NCI-H748 treated with DMSO at 0.1 percent for 48 hours (cell line): ENCODE measurements around the gene SERPINA3.

ENCODE experiments used
- DNase-seq: peaks from one replicate; lab custom pipeline; 2025; lab: John Stamatoyannopoulos, UW

Gene SERPINA3

GRCh38 chr14:94655169-94655710, 43.0 kb downstream of the SERPINA3 start:
- no peak for DNase-seq

- DNase-seq = no peak
These were observed 43.9 kb downstream of the SERPINA3 start for GRCh38 chr14:94656043-94656442.

DNA sequence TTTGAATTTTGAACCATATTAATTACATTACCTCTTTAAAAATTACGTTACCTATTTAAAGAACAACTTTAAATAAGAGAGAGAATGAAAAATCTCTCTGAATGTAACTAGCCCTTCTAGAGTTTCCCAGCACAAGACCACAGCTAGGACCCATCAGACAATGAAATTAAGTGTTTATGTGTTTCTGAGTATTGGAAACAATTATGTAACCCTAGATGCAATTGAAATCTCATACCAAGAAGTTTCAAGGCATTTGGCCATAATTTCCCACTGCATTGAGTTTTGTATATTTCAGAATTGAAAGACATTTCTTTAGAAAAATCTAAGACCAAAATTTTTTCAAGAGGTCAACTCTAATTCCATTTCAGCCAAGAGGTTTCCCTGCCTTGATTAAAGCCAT, 47.1 kb downstream of the SERPINA3 start:
- DNase-seq = no peak

GRCh38 chr14:94659901-94660300, 47.7 kb downstream of the SERPINA3 start:
- DNase-seq = no peak

- no peak for DNase-seq
These were observed 48.2 kb downstream of the SERPINA3 start for GRCh38 chr14:94660306-94660946.

- no peak for DNase-seq
These were observed 51.3 kb downstream of the SERPINA3 start for GRCh38 chr14:94663538-94663937.

- DNase-seq = no peak
These were observed 51.9 kb downstream of the SERPINA3 start for GRCh38 chr14:94663965-94664704.

- DNase-seq = no peak
These were observed 52.9 kb downstream of the SERPINA3 start for GRCh38 chr14:94665121-94665520.

DNA sequence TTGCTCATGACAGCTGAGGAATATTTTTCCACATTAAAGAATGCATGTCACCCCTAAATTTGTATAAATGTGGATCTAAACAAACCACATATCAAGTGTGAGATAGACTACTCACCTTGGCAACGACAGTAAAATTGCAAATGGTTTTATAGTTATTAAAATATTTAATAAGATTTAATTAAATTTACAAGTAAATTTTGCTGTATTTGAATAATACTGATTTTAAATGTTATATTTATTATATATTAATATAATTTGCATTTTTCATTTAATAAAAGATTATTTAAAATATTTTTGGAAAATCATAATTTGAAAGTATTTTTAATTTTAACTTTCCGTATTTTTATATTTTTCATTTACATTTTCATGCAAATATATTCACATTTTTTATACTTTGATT, 53.4 kb downstream of the SERPINA3 start:
- DNase-seq = no peak

DNA sequence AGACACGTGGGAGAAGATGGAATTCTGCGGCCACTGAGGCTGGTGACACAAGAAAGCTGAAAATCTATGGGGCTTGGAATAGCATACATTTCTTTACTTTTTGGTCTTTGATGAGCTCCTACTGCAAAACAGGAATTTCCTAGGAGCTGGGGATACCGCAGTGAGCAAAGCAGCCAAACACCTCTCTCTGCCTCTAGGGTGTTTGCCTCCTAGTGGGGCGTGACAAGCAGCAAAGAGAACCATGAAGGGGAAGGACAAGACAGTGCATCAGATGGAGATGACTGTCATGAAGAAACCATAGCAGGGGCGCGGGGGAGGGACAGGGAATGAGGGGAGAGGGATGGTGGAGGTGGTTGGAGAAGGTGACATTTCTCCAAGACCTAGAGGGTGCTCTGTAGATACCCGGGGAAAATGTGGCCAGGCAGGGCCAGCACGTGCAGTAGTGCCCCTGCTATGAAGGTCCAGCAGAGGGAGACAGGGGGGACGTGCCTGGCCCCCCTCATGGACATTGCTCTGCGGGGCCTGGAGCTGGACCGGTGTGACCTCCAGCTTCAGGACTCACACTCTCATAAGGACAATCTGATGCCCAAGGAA, 58.6 kb downstream of the SERPINA3 start:
- no peak for DNase-seq

GRCh38 chr14:94671870-94672444, 59.8 kb downstream of the SERPINA3 start:
- DNase-seq = no peak

- no peak for DNase-seq
These were observed 60.9 kb downstream of the SERPINA3 start for GRCh38 chr14:94673071-94673470.
